ENCODE results near the gene YWHAG. TPM values are rescaled to one million over a fixed set of nuclear protein-coding genes. Genes with fewer than 3 reads are reported as not detected.

The YWHAG gene
- total and polyA plus RNA-seq, 2 of the 13 experiments (the other 11 are each of a cell fraction or from before 2014, with no cell fraction given): 36.9 to 67.5 TPM

GRCh38 chr7:76359111-76359977, 553 bp upstream of the YWHAG start (continued):
- TF ChIP-seq SOX5 (CRISPR knock-in tag; IDR thresholded peaks at IDR 0.05; ENCODE audit: borderline replicate concordance) (peak; percentile 37; the same call in 1 of the 2 replicates), LCORL (IDR thresholded peaks at IDR 0.05) (no peak), LCORL (CRISPR knock-in tag; IDR thresholded peaks at IDR 0.05) (peak; percentile 51; the same call in 1 of the 2 replicates), ARID3A (IDR thresholded peaks at IDR 0.05; ENCODE audit: low read depth, low read length) (peak; percentile 93), JUNB (CRISPR knock-in tag; IDR thresholded peaks at IDR 0.05; ENCODE audit: borderline replicate concordance) (no peak), ZNF18 (CRISPR knock-in tag; IDR thresholded peaks at IDR 0.05; ENCODE audit: insufficient replicate concordance) (no peak), ZNF251 (CRISPR knock-in tag; IDR thresholded peaks at IDR 0.05) (no peak), HIC2 (CRISPR knock-in tag; IDR thresholded peaks at IDR 0.05; ENCODE audit: low read depth) (no peak), ZNF589 (CRISPR knock-in tag; conservative IDR thresholded peaks at IDR 0.05) (no peak), ZMYM4 (CRISPR knock-in tag; IDR thresholded peaks at IDR 0.05) (no peak; the same call in 1 of the 2 replicates), NFE2 (CRISPR knock-in tag; IDR thresholded peaks at IDR 0.05) (peak; percentile 64; the same call in 1 of the 2 replicates), ZNF430 (CRISPR knock-in tag; IDR thresholded peaks at IDR 0.05) (0 out of 2 replicates have a peak, but pooled peaks have one; percentile 31), NRL (CRISPR knock-in tag; IDR thresholded peaks at IDR 0.05; ENCODE audit: borderline replicate concordance) (no peak), HOXD1 (CRISPR knock-in tag; IDR thresholded peaks at IDR 0.05) (no peak), ZNF510 (CRISPR knock-in tag; IDR thresholded peaks at IDR 0.05; ENCODE audit: low read depth) (0 out of 2 replicates have a peak, but pooled peaks have one; percentile 26), ZNF766 (CRISPR knock-in tag; IDR thresholded peaks at IDR 0.05; ENCODE audit: borderline replicate concordance) (no peak), RXRA (CRISPR knock-in tag; IDR thresholded peaks at IDR 0.05) (peak; percentile 76; the same call in 1 of the 2 replicates), SP4 (CRISPR knock-in tag; IDR thresholded peaks at IDR 0.05) (peak; percentile 94; the same call in 1 of the 2 replicates), ZNF784 (CRISPR knock-in tag; IDR thresholded peaks at IDR 0.05; ENCODE audit: borderline replicate concordance) (no peak; the same call in 1 of the 2 replicates), ZNF20 (CRISPR knock-in tag; IDR thresholded peaks at IDR 0.05) (no peak), XRCC5 (optimal IDR thresholded peaks at IDR 0.05; ENCODE audit: low read length) (peak; percentile 87), ATF7-NPFF (CRISPR knock-in tag; IDR thresholded peaks at IDR 0.05; ENCODE audit: low read depth) (no peak), ATF5 (CRISPR knock-in tag; IDR thresholded peaks at IDR 0.05; ENCODE audit: low read depth) (0 out of 2 replicates have a peak, but pooled peaks have one; percentile 21)
